Measurements from ENCODE around the gene TBX18.

GRCh38 chr6:84687431-84687830 lies 77.0 kb downstream of the TBX18 start:
- TF ChIP-seq REST (IDR thresholded peaks at IDR 0.05; ENCODE audit: low read depth) (no peak), POLR2AphosphoS5 (IDR thresholded peaks at IDR 0.05; ENCODE audit: low read depth, low read length) (no peak), EZH2 (IDR thresholded peaks at IDR 0.05) (no peak), EZH2phosphoT487 (IDR thresholded peaks at IDR 0.05; ENCODE audit: borderline replicate concordance) (no peak), CTCF (IDR thresholded peaks at IDR 0.05 in 2 of 3, conservative IDR thresholded peaks at IDR 0.05 in 1 of 3; ENCODE audit: borderline replicate concordance in 1 of 3, insufficient read depth in 1 of 3, low read depth in 2 of 3, low read length in 2 of 3) (no peak), POLR2A (IDR thresholded peaks at IDR 0.05; ENCODE audit: borderline replicate concordance, extremely low read depth, insufficient read depth, insufficient read length) (no peak)

Data from HCT116 (cell line).